SU-DHL-6 (cell line): ENCODE measurements around the gene ZNF609.

Source experiments
- H2AFZ ChIP-seq: fragments of 200-600 bp; sonication (generic); 2 replicates; pipeline ENCODE4 v1.6.1; 2014; ENCODE audit warnings: low read depth, mild to moderate bottlenecking, moderate library complexity, mixed read lengths, antibody characterized with exemption, low read length; ENCODE audit not compliant: severe bottlenecking
- H3F3A ChIP-seq: fragments of 200-600 bp; shearing (Covaris generic); 2 replicates; pipeline ENCODE4 v1.6.0; 2016; ENCODE audit warnings: antibody characterized with exemption, mild to moderate bottlenecking; ENCODE audit not compliant: insufficient read depth
- H3K27ac ChIP-seq: fragments of 200-600 bp; sonication (generic); 2 replicates; pipeline ENCODE4 v1.5.1; 2016; ENCODE audit warnings: low read depth, mild to moderate bottlenecking, low read length, moderate library complexity, mixed read lengths
- H3K27me3 ChIP-seq: fragments of 200-600 bp; sonication (generic), shearing (Covaris generic); 2 replicates; pipeline ENCODE4 v1.6.0; 2014; ENCODE audit warnings: mild to moderate bottlenecking, low read length
- H3K36me3 ChIP-seq: fragments of 200-600 bp; sonication (generic); 2 replicates; pipeline ENCODE4 v1.6.1; 2014; ENCODE audit warnings: mild to moderate bottlenecking, low read length, mixed read lengths
- H3K4me2 ChIP-seq: fragments of 300-600, 200-600 bp; shearing (Covaris generic), sonication (generic); 2 replicates; pipeline ENCODE4 v1.6.0; 2014; ENCODE audit warnings: low read length, low read depth, mild to moderate bottlenecking; ENCODE audit not compliant: poor library complexity, severe bottlenecking
- H3K4me3 ChIP-seq: fragments of 200-600 bp; sonication (generic); 2 replicates; pipeline ENCODE4 v1.5.1; 2014; ENCODE audit warnings: antibody characterized with exemption, low read length, mild to moderate bottlenecking, mixed read lengths; ENCODE audit not compliant: insufficient read depth, poor library complexity, severe bottlenecking
- H3K79me2 ChIP-seq: fragments of 200-600 bp; sonication (generic); 2 replicates; pipeline ENCODE4 v1.6.1; 2014; ENCODE audit warnings: mild to moderate bottlenecking, low read length, moderate library complexity; ENCODE audit not compliant: insufficient read depth
- H3K9ac ChIP-seq: fragments of 200-600 bp; sonication (generic); 2 replicates; pipeline ENCODE4 v1.7.0; 2014; ENCODE audit warnings: mild to moderate bottlenecking, low read length
- H3K9me2 ChIP-seq: fragments of 200-600 bp; sonication (generic); replicated peaks from 2 replicates; pipeline ENCODE4 v1.6.1; 2014; ENCODE audit warnings: low read length; ENCODE audit not compliant: insufficient read depth
- H3K9me3 ChIP-seq: fragments of 200-600 bp; sonication (generic); 2 replicates; pipeline ENCODE4 v1.6.1; 2014; ENCODE audit warnings: low read length, mixed read lengths; ENCODE audit not compliant: insufficient read depth
- H4K20me1 ChIP-seq: fragments of 200-600 bp; sonication (generic); 2 replicates; pipeline ENCODE4 v1.6.1; 2014; ENCODE audit warnings: low read depth, mild to moderate bottlenecking, antibody characterized with exemption, low read length, moderate library complexity, mixed read lengths
- EZH2phosphoT487 ChIP-seq: fragments of 200-600 bp; sonication (generic), shearing (Covaris generic); conservative IDR thresholded peaks from 2 replicates; pipeline ENCODE4 v1.6.1; 2018; ENCODE audit warnings: mild to moderate bottlenecking, antibody characterized with exemption, low read length, moderate library complexity, mixed read lengths
- TF ChIP-seq, protein P1 (sequence below): fragments of 200-600 bp; sonication (generic); IDR thresholded peaks from one replicate; pipeline ENCODE4 v1.5.1; 2017; ENCODE audit warnings: antibody characterized with exemption, mild to moderate bottlenecking, low read length, moderate library complexity; ENCODE audit not compliant: insufficient read depth, poor library complexity, severe bottlenecking

Gene ZNF609

DNA sequence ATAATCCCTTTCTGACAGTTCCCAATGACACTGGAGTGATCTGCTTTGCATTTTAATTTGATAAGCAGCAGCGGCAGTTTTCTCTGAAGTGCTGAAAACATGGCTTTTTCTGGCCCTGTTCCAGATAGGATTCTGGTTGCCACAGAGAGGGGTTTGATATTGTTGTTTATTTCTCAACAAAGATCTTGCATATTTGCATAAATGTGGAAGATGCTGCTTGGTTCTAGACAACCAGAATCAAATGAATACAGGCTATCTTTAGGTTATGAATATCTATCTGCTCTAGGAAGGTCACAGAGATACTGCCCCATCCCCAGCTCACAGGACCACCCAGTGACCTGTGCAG, 137.1 kb downstream of the ZNF609 start:
- H2AFZ ChIP-seq: no peak overlapping the region
- H3F3A ChIP-seq: no peaks in the 10 kb centered on the region
- H3K36me3 ChIP-seq: no peaks in the 10 kb centered on the region
- H3K9me3 ChIP-seq: no peaks in the 10 kb centered on the region
- H3K4me3 ChIP-seq: no peak overlapping the region
- H3K9ac ChIP-seq: no peak overlapping the region
- H3K9me2 ChIP-seq: no peaks in the 10 kb centered on the region
- H3K27ac ChIP-seq: no peak overlapping the region
- TF ChIP-seq EZH2phosphoT487: no peak
- TF ChIP-seq, protein P1, sequence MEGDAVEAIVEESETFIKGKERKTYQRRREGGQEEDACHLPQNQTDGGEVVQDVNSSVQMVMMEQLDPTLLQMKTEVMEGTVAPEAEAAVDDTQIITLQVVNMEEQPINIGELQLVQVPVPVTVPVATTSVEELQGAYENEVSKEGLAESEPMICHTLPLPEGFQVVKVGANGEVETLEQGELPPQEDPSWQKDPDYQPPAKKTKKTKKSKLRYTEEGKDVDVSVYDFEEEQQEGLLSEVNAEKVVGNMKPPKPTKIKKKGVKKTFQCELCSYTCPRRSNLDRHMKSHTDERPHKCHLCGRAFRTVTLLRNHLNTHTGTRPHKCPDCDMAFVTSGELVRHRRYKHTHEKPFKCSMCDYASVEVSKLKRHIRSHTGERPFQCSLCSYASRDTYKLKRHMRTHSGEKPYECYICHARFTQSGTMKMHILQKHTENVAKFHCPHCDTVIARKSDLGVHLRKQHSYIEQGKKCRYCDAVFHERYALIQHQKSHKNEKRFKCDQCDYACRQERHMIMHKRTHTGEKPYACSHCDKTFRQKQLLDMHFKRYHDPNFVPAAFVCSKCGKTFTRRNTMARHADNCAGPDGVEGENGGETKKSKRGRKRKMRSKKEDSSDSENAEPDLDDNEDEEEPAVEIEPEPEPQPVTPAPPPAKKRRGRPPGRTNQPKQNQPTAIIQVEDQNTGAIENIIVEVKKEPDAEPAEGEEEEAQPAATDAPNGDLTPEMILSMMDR: no peak
- H4K20me1 ChIP-seq: 0 out of 2 replicates have a peak, but pooled peaks cover 8% of the 10 kb centered on the region
- H3K79me2 ChIP-seq: peaks cover 21% of the 10 kb centered on the region
- no peak overlapping the region for H3K4me2 ChIP-seq
- no peaks in the 10 kb centered on the region for H3K27me3 ChIP-seq

GRCh38 chr15:64599226-64599625, 138.8 kb downstream of the ZNF609 start:
- Histone ChIP-seq H3K9ac (no peak overlapping the region), H3K27ac (no peak overlapping the region), H3F3A (no peaks in the 10 kb centered on the region), H3K36me3 (no peaks in the 10 kb centered on the region), H2AFZ (no peak overlapping the region), H3K4me2 (no peak overlapping the region), H3K79me2 (peaks cover 21% of the 10 kb centered on the region), H3K4me3 (no peak overlapping the region), H3K9me2 (no peaks in the 10 kb centered on the region), H3K9me3 (no peaks in the 10 kb centered on the region), H4K20me1 (0 out of 2 replicates have a peak, but pooled peaks cover 8% of the 10 kb centered on the region), H3K27me3 (no peaks in the 10 kb centered on the region)
- TF ChIP-seq EZH2phosphoT487: no peak
- TF ChIP-seq, protein P1: no peak

DNA sequence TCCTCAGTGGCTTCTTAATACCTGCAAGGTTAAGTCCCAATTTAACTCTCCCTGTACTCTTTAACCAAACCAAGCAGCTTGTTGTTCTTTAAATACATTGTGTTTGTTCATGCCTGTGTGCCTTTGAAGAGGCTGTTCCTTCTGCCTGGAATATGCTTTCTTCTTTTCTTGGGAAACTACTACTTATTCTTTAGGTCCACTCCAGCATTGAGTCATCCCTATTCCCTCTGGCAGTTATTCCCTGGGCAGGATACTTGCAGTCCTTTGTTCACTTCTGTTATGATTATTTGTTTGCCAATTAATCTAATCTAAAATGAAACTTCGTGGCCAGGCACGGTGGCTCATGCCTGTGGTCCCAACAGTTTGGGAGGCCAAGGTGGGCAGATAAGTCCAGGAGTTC, 139.3 kb downstream of the ZNF609 start:
- Histone ChIP-seq H4K20me1 (0 out of 2 replicates have a peak, but pooled peaks cover 11% of the 10 kb centered on the region), H2AFZ (no peak overlapping the region), H3K4me2 (no peak overlapping the region), H3K36me3 (no peaks in the 10 kb centered on the region), H3K27me3 (no peaks in the 10 kb centered on the region), H3K79me2 (peaks cover 21% of the 10 kb centered on the region), H3K9me2 (no peaks in the 10 kb centered on the region), H3K4me3 (no peak overlapping the region), H3K27ac (no peak overlapping the region), H3F3A (no peaks in the 10 kb centered on the region), H3K9me3 (no peaks in the 10 kb centered on the region), H3K9ac (no peak overlapping the region)
- TF ChIP-seq EZH2phosphoT487: no peak

DNA sequence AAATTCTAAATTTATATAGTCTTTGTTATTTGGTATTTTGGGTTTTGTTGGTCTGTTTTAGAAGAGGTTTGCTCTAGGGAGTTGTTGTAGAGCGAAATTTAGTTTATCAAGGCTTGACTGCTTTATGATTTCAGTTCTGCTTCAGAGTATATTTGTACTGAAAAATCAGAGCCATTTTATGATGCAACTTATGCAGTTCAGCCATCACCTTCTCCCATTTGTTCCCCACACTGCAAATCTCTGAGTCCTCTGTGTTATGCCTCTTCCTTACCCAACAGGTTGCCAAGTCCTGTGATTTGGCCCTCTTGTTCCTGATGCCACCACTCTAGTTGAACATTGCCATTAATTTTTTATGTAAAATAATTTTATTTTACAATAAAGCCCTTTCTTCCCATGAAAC, 140.4 kb downstream of the ZNF609 start:
- H3K4me3 ChIP-seq: no peak overlapping the region
- H3K9me3 ChIP-seq: no peaks in the 10 kb centered on the region
- H3K9me2 ChIP-seq: no peaks in the 10 kb centered on the region
- H3K79me2 ChIP-seq: peaks cover 16% of the 10 kb centered on the region
- no peak overlapping the region for H2AFZ ChIP-seq
- H3F3A ChIP-seq: no peaks in the 10 kb centered on the region
- 0 out of 2 replicates have a peak overlapping the region, but pooled peaks have one; percentile 11 for H3K27ac ChIP-seq
- TF ChIP-seq, protein P1: no peak
- TF ChIP-seq EZH2phosphoT487: no peak
- no peak overlapping the region for H3K9ac ChIP-seq
- no peaks in the 10 kb centered on the region for H3K36me3 ChIP-seq
- H3K4me2 ChIP-seq: no peak overlapping the region
- H4K20me1 ChIP-seq: 0 out of 2 replicates have a peak, but pooled peaks cover 11% of the 10 kb centered on the region
- H3K27me3 ChIP-seq: no peaks in the 10 kb centered on the region
